Cardiac fibroblast (primary cell): ENCODE results near the gene GRIA3.
A peak's percentile ranks its signal among the peaks of the same experiment; 100 is the strongest.
"Not testable (repeated sequence)": the region's sequence is repeated elsewhere in the genome, so short reads cannot be mapped to it uniquely, and the experiment has no call there.

Experiments
- DNase-seq, 2 donors: peaks; one replicate each; pipeline versions ENCODE4 v3.0.0 to v3.0.0-alpha.2; 2010; ENCODE audit warnings: low read depth in 2 of 2
- H3K4me3 ChIP-seq, 2 donors: replicated peaks in 1 of 2; 1 replicate in 1 of 2; 2 replicates in 1 of 2; pipeline ENCODE4 v1.5.1; 2011; ENCODE audit warnings: low read depth in 2 of 2, low read length in 2 of 2, mild to moderate bottlenecking in 2 of 2, moderate library complexity in 1 of 2
- TF ChIP-seq, protein P1 (sequence below): IDR thresholded peaks from one replicate; pipeline ENCODE4 v1.5.1; 2011; ENCODE audit warnings: low read depth, mild to moderate bottlenecking, low read length, inconsistent platforms

Gene GRIA3

DNA sequence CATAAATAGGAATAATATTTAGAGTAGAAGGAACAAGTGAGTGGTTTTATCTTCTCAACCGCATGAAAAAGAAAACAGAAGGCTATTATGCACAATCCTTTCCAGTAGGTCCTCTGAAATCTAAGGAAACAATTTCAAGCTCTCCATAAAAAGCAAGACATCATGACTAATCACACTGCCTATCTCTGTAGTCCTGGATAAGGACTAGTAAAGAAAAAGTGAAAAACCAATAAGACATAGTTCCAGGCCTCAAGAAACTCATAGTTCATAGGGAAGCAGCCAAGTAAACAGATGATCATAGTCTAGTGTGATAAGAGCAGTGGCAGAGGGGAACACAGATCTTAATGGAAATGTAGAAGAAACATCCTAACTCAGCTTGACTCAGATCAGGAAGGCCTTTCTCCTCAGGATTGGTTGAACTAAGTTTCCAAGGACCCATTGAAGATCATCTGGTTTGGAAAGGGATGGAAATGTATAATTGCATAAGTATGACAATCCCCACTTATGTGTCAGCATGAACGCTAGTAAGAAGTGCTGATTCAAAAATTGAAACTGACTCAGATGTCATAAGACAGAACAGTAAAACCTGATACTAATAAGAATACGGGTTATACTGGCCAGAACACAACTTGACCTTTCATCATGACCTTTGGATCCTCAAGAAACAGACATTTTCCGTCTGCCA lies 155.3 kb downstream of the GRIA3 start:
- TF ChIP-seq, protein P1, sequence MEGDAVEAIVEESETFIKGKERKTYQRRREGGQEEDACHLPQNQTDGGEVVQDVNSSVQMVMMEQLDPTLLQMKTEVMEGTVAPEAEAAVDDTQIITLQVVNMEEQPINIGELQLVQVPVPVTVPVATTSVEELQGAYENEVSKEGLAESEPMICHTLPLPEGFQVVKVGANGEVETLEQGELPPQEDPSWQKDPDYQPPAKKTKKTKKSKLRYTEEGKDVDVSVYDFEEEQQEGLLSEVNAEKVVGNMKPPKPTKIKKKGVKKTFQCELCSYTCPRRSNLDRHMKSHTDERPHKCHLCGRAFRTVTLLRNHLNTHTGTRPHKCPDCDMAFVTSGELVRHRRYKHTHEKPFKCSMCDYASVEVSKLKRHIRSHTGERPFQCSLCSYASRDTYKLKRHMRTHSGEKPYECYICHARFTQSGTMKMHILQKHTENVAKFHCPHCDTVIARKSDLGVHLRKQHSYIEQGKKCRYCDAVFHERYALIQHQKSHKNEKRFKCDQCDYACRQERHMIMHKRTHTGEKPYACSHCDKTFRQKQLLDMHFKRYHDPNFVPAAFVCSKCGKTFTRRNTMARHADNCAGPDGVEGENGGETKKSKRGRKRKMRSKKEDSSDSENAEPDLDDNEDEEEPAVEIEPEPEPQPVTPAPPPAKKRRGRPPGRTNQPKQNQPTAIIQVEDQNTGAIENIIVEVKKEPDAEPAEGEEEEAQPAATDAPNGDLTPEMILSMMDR = no peak
- no peak overlapping the region for H3K4me3 ChIP-seq
- DNase-seq = peak in 1 of 2 donors; percentile 57

DNA sequence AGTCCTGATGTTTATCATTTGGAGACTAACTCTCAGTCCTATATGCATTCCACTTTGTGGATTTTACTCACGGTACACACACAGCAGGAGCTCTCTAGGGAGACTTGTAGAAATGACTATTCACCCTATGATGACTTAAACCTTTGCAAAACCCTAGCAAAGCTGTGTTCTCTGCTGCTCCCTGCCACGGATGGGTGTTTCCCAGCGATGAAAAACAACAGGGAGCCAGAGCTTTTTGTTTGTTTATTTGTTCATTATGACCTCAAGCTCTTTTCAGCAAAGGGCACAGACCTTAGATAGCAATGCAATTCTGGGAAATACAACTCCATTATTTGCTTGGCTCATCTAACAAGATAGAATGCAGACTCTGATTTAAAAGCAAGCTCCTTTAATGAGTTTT lies 156.6 kb downstream of the GRIA3 start:
- no peak overlapping the region for H3K4me3 ChIP-seq
- TF ChIP-seq, protein P1 = no peak
- peak in 1 of 2 donors; percentile 38 for DNase-seq

DNA sequence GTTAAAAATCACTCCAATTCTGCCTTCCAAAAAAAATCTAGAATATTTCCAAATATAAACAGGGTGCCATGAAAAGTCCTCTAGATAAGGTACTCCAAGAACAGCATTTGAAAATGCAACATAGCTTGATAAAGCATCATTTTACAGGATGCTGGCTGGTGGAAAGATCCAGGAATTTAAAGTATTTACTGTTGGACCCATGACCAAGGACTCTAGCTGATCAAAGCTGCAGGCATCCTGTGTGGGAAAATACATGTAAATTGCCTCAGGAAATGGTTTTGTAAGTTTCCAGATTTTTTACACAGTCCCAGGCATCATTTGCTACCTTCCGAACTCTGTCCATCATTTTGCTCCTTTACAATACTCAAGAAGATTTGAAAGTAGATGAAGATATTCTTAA lies 164.4 kb downstream of the GRIA3 start:
- TF ChIP-seq, protein P1 = no peak
- H3K4me3 ChIP-seq = no peak overlapping the region
- no peak for DNase-seq

DNA sequence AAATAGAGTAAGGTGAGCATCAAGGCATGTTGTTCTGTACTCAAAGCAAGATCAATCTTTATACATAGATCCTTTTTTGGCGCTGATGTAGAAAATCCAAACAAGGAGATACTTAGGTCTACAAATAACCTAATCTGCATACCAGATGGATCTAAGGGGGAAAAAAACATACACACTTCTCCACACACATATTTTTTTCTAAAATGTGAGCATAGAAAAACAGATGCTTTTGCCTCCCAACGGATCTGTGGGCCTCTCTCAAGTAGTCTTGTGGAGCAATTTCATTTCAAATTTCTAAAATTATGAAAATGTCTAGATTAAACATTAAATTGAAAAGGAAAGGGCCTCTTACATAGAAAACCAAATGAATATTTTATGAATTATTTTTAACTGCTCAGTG lies 166.1 kb downstream of the GRIA3 start:
- no peak overlapping the region for H3K4me3 ChIP-seq
- TF ChIP-seq, protein P1 = no peak
- no peak for DNase-seq

DNA sequence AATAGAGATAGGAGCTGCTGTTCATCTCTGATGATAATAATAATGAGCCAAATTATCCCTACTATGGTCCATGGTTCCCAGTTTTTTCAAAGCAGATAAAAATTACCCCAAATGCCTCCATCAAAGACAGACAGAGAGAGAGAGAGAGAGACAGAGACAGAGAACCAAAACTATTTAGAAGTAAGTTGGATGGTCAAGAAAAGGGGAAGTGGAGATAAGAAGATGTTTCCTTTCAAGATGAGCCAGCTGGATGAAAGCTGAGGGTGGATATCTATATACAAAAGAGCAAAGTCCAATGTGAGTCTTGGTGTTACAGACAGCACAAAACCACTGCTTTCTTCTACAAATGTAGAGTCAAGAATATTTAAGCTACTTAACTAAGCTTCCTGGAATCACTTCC lies 173.9 kb downstream of the GRIA3 start:
- TF ChIP-seq, protein P1 = no peak
- H3K4me3 ChIP-seq = no peak overlapping the region
- DNase-seq = no peak

DNA sequence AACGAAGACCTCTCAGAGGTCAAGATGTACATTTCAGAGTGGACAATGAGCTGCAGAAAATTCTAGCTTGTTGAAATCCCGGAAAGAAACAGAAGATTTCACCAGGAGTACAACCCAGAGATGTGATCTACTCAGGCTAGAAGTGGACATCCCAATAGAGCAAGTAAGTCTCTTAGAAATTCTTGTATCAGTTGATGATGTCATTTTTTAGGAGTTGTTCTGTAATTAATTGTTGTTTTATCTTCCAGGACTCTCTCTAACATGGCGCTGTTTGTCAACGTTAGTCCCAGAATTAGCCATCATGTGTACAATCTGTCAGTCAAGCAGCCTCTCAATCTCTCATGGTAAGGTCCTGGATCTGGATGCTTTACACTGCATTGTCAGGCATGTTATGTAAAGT lies 174.4 kb downstream of the GRIA3 start:
- H3K4me3 ChIP-seq = no peak overlapping the region
- no peak for DNase-seq
- TF ChIP-seq, protein P1 = no peak

DNA sequence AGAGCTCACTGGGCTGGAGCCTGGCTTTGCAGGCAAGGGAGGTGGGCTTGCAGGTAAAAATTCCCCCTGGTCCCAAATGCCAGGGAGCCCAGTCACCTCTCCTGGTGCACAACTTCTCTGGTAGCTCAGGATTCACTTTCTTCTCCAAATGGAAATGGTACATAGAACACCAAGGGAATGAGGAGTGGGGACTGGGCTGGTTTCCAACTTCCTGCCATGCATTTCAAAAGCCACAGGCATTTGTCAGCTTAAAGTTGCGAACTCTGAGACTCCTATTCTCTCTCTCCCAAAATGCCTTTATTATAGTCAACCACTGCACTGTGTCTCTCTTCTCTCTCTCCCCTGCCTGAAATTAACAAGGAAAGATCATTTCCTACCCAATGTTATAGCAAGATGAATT lies 177.3 kb downstream of the GRIA3 start:
- no peak for DNase-seq

DNA sequence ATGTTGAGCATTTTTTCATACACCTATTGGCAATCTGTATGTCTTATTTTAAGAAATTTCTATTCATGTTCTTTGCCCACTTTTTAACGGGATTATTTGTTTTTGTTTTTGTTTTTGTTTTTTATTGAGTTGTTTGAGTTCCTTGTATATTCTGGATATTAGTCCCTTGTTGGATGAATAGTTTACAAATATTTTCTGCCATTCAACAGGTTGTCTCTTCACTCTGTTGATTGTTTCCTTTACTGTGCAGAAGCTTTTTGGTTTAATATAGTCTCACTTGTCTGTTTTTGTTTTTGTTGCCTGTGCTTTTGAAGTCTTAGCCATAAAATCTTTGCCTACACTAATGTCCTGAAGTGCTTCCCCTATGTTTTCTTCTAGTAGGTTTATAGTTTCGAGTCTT lies 202.1 kb downstream of the GRIA3 start:
- not testable (repeated sequence) for DNase-seq, H3K4me3 ChIP-seq

More for the DNA sequence above, 177.3 kb downstream of the GRIA3 start:
- TF ChIP-seq, protein P1 = no peak
- no peak overlapping the region for H3K4me3 ChIP-seq
